Left lobe of liver (tissue), 1 donor: ENCODE results near the gene CCR5. TPM values are rescaled to one million over a fixed set of nuclear protein-coding genes. Genes with fewer than 3 reads are reported as not detected.

Experiments used
- total RNA-seq: library from RNA; stranded (reverse); gene quantifications from one replicate; pipeline ENCODE4 v1.2.1, GENCODE V29; 2021
- donor health status: DM: no; HTN: yes; CAD: no.

The CCR5 gene
- total RNA-seq, 1 donor from 2014 or later = 0.08 TPM

Other genes starting within 250 kb of the CCR5 start
- 2.3 TPM for gene CCR1, start 162.6 kb upstream of the CCR5 start, total RNA-seq
- gene CCR3, start 128.5 kb upstream of the CCR5 start, total RNA-seq = not detected
- gene CCR2, start 16.8 kb upstream of the CCR5 start, total RNA-seq = 0.33 TPM
- 0.55 TPM for gene CCRL2, start 36.3 kb downstream of the CCR5 start, total RNA-seq
- gene LTF, start 94.0 kb downstream of the CCR5 start, total RNA-seq = 1.7 TPM
- 28.6 TPM for gene RTP3, start 127.0 kb downstream of the CCR5 start, total RNA-seq
- gene LRRC2, start 195.4 kb downstream of the CCR5 start, total RNA-seq = 7.4 TPM
- gene FAM240A, start 241.6 kb downstream of the CCR5 start, total RNA-seq = not detected